Lower leg skin (tissue), 3 donors: ENCODE results near the gene PRCC.

Experiments used
- POLR2A ChIP-seq, 2 donors: fragments of 450-650 bp; IDR thresholded peaks; one replicate each; pipeline ENCODE4 v1.6.1; 2016 to 2017; ENCODE audit warnings: antibody characterized with exemption in 2 of 2, mild to moderate bottlenecking in 1 of 2, moderate library complexity in 1 of 2
- TF ChIP-seq, protein P1 (sequence below), 3 donors: fragments of 450-650 bp; IDR thresholded peaks; one replicate each; pipeline ENCODE4 v1.5.1; 2016; ENCODE audit warnings: antibody characterized with exemption in 3 of 3, mild to moderate bottlenecking in 3 of 3, moderate library complexity in 2 of 3

- TF ChIP-seq, protein P1, sequence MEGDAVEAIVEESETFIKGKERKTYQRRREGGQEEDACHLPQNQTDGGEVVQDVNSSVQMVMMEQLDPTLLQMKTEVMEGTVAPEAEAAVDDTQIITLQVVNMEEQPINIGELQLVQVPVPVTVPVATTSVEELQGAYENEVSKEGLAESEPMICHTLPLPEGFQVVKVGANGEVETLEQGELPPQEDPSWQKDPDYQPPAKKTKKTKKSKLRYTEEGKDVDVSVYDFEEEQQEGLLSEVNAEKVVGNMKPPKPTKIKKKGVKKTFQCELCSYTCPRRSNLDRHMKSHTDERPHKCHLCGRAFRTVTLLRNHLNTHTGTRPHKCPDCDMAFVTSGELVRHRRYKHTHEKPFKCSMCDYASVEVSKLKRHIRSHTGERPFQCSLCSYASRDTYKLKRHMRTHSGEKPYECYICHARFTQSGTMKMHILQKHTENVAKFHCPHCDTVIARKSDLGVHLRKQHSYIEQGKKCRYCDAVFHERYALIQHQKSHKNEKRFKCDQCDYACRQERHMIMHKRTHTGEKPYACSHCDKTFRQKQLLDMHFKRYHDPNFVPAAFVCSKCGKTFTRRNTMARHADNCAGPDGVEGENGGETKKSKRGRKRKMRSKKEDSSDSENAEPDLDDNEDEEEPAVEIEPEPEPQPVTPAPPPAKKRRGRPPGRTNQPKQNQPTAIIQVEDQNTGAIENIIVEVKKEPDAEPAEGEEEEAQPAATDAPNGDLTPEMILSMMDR (IDR thresholded peaks at IDR 0.05), result no peak
- no peak for TF ChIP-seq POLR2A (IDR thresholded peaks at IDR 0.05)
These were observed 14.4 kb upstream of the PRCC start for GRCh38 chr1:156752843-156753482.
